ENCODE results near the gene GBE1.

DNA sequence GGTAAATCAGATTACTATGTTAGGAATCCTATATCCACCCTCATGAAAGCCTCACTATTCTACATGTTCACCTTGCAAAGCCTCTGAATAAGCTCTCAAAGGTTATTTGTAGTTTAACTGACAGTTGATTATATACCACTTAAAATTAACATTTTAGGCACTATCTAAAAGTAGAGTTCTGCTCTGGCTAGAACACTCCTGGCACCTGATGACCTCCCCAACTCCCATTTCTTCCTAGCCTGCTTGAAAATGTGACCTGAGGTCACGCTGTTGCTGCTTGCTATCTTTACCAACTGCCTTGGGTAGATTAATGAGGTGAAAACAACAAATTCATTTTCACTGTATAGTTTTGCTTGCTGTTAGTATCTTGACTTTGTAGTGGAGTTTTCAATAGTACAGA is 220.7 kb downstream of the GBE1 start:
- TF ChIP-seq REST (IDR thresholded peaks at IDR 0.05; ENCODE audit: low read depth) (no peak), RAD21 (IDR thresholded peaks at IDR 0.05; ENCODE audit: low read depth) (no peak), CREB1 (IDR thresholded peaks at IDR 0.05; ENCODE audit: low read depth) (no peak), FOXM1 (IDR thresholded peaks at IDR 0.05; ENCODE audit: borderline replicate concordance, low read depth) (no peak), TEAD4 (IDR thresholded peaks at IDR 0.05) (no peak), TAF1 (IDR thresholded peaks at IDR 0.05; ENCODE audit: low read depth) (no peak), EGR1 (IDR thresholded peaks at IDR 0.05) (no peak), CEBPB (IDR thresholded peaks at IDR 0.05) (no peak), EP300 (IDR thresholded peaks at IDR 0.05; ENCODE audit: borderline replicate concordance) (no peak)
- TF ChIP-seq, protein P1, sequence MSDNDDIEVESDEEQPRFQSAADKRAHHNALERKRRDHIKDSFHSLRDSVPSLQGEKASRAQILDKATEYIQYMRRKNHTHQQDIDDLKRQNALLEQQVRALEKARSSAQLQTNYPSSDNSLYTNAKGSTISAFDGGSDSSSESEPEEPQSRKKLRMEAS (IDR thresholded peaks at IDR 0.05) = no peak

Data from Ishikawa (cell line).